SK-N-SH (cell line): Measurements from ENCODE around the gene ANO6. TPM values are rescaled to one million over a fixed set of nuclear protein-coding genes. Genes with fewer than 3 reads are reported as not detected.

Experiments
- CTCF ChIA-PET: fragments of 300-600, 350-600 bp; formaldehyde crosslinking; extraction: SDS; loops from one replicate; lab custom pipeline; 2021; lab: Yijun Ruan, JAX
- POLR2A ChIA-PET: fragments of 350-600 bp; sonication (Branson Sonifier 250); formaldehyde crosslinking; extraction: SDS; loops from one replicate; lab custom pipeline; 2020; ENCODE audit warnings: antibody characterized with exemption, inconsistent platforms; lab: Yijun Ruan, JAX
- DNase-seq: peaks from one replicate; pipeline ENCODE4 v3.0.0; 2012
- H2AFZ ChIP-seq: fragments of 200-600 bp; sonication (generic); 2 replicates; pipeline ENCODE4 v1.8.1; 2016; ENCODE audit warnings: antibody characterized with exemption, mild to moderate bottlenecking, low read depth
- H3F3A ChIP-seq: fragments of 200-600 bp; sonication (generic); replicated peaks from 2 replicates; pipeline ENCODE3; 2016; ENCODE audit warnings: antibody characterized with exemption, mild to moderate bottlenecking; ENCODE audit not compliant: insufficient read depth
- H3K27ac ChIP-seq, 2 experiments: fragments of 200-500 bp in 1 of 2; fragments of 200-600 bp in 1 of 2; sonication (Bioruptor generic) in 1 of 2; sonication (generic), shearing (Covaris generic) in 1 of 2; 2 replicates each; pipeline versions ENCODE4 v1.5.1 to v1.6.1; 2014 to 2016; ENCODE audit warnings: low read depth in 2 of 2, inconsistent platforms in 1 of 2, low read length in 1 of 2, mild to moderate bottlenecking in 1 of 2, mixed read lengths in 1 of 2
- H3K27me3 ChIP-seq: fragments of 200-600 bp; sonication (generic), shearing (Covaris generic); 2 replicates; pipeline ENCODE4 v1.6.1; 2016; ENCODE audit warnings: mixed run types; ENCODE audit not compliant: insufficient read depth
- H3K36me3 ChIP-seq, 2 experiments: fragments of 200-500 bp in 1 of 2; fragments of 200-600 bp in 1 of 2; sonication (Bioruptor generic) in 1 of 2; sonication (generic) in 1 of 2; replicated peaks in 1 of 2; 2 replicates each; pipeline versions ENCODE3 to v1.5.1; 2014 to 2016; ENCODE audit warnings: low read length in 1 of 2, mild to moderate bottlenecking in 1 of 2; ENCODE audit not compliant: insufficient read depth in 2 of 2, control insufficient read depth in 1 of 2
- H3K4me1 ChIP-seq, 2 experiments: fragments of 200-500 bp in 1 of 2; fragments of 200-600 bp in 1 of 2; sonication (Bioruptor generic) in 1 of 2; sonication (generic), shearing (Covaris generic) in 1 of 2; 2 replicates each; pipeline versions ENCODE4 v1.5.1 to v1.6.1; 2014 to 2016; ENCODE audit warnings: low read depth in 1 of 2, low read length in 1 of 2, mixed run types in 1 of 2; ENCODE audit not compliant: insufficient read depth in 2 of 2, control insufficient read depth in 1 of 2
- H3K4me2 ChIP-seq: fragments of 200-600 bp; sonication (generic), shearing (Covaris generic); 2 replicates; pipeline ENCODE4 v1.6.1; 2017; ENCODE audit warnings: mixed run types
- H3K4me3 ChIP-seq, 2 experiments: fragments of 200-500 bp in 1 of 2; fragments of 200-600 bp in 1 of 2; sonication (Bioruptor generic) in 1 of 2; sonication (generic), shearing (Covaris generic) in 1 of 2; 2 replicates each; pipeline versions ENCODE4 v1.5.1 to v1.8.1; 2014 to 2016; ENCODE audit warnings: low read depth in 2 of 2, inconsistent platforms in 1 of 2, low read length in 1 of 2, mild to moderate bottlenecking in 1 of 2, mixed read lengths in 1 of 2, moderate library complexity in 1 of 2
- H3K79me2 ChIP-seq: fragments of 200-600 bp; sonication (generic); 2 replicates; pipeline ENCODE4 v1.8.1; 2017; ENCODE audit warnings: mild to moderate bottlenecking; ENCODE audit not compliant: insufficient read depth
- H3K9ac ChIP-seq: fragments of 200-600 bp; sonication (generic); 2 replicates; pipeline ENCODE4 v1.6.1; 2017; ENCODE audit warnings: mixed run types
- H3K9me2 ChIP-seq: fragments of 200-600 bp; sonication (generic); 2 replicates; pipeline ENCODE4 v1.6.1; 2017; ENCODE audit warnings: mixed run types
- H3K9me3 ChIP-seq: fragments of 200-600 bp; sonication (generic); 2 replicates; pipeline ENCODE4 v1.6.1; 2017; ENCODE audit warnings: mixed run types, mild to moderate bottlenecking, moderate library complexity
- H4K20me1 ChIP-seq: fragments of 200-600 bp; sonication (generic); 2 replicates; pipeline ENCODE4 v1.6.1; 2017; ENCODE audit warnings: mild to moderate bottlenecking, mixed run types; ENCODE audit not compliant: insufficient read depth
- EP300 ChIP-seq, 2 experiments: IDR thresholded peaks; 2 replicates each; pipeline versions ENCODE4 v1.4.0 to v1.6.1; 2012; ENCODE audit warnings: borderline replicate concordance in 1 of 2, low read depth in 1 of 2, low read length in 1 of 2
- EZH2phosphoT487 ChIP-seq: fragments of 200-600 bp; sonication (generic); IDR thresholded peaks from 2 replicates; pipeline ENCODE4 v1.6.1; 2017; ENCODE audit warnings: low read depth, mixed run types, mild to moderate bottlenecking, antibody characterized with exemption, moderate library complexity, borderline replicate concordance
- FOSL2 ChIP-seq: IDR thresholded peaks from 2 replicates; pipeline ENCODE4 v1.4.0; 2012; ENCODE audit warnings: low read depth, mild to moderate bottlenecking, moderate library complexity, borderline replicate concordance
- GABPA ChIP-seq: IDR thresholded peaks from 2 replicates; pipeline ENCODE4 v1.4.0; 2012; ENCODE audit warnings: low read depth, mild to moderate bottlenecking
- MAX ChIP-seq: IDR thresholded peaks from 2 replicates; pipeline ENCODE4 v1.4.0; 2012; ENCODE audit warnings: low read depth
- PBX3 ChIP-seq: IDR thresholded peaks from 2 replicates; pipeline ENCODE4; 2012
- RCOR1 ChIP-seq: fragments of 150-350 bp; IDR thresholded peaks from 2 replicates; pipeline ENCODE4 v1.6.1; 2017; ENCODE audit warnings: antibody characterized with exemption, low read length
- USF2 ChIP-seq: fragments of 150-350 bp; IDR thresholded peaks from 2 replicates; pipeline ENCODE4 v1.6.1; 2017; ENCODE audit warnings: antibody characterized with exemption, low read length, low read depth, borderline replicate concordance
- WGBS: methylation state at CpG from one replicate; pipeline ENCODE4 v1.1.6; 2017; ENCODE audit warnings: low lambda C conversion rate; 5-methylcytosine and 5-hydroxymethylcytosine counted together
- polyA plus RNA-seq, 3 experiments: library from polyadenylated mRNA; depleted of rRNA; stranded (reverse); fragments of >200 nt; gene quantifications; 2 replicates each; pipeline ENCODE4 v1.2.3, GENCODE V29; 2012
- small RNA-seq, 7 experiments: library from RNA; depleted of rRNA; stranded (forward); fragments of <200 nt; gene quantifications; one replicate each; pipeline ENCODE3, GENCODE V24; 2012
- TF ChIP-seq, protein P1 (sequence below): IDR thresholded peaks from 2 replicates; pipeline ENCODE4 v1.6.1; 2012; ENCODE audit warnings: mild to moderate bottlenecking, low read depth, low read length, moderate library complexity

ANO6 gene
- polyA plus RNA-seq, 1 of the 3 experiments (the other 2 are of a cell fraction), result 20.1 TPM

DNA sequence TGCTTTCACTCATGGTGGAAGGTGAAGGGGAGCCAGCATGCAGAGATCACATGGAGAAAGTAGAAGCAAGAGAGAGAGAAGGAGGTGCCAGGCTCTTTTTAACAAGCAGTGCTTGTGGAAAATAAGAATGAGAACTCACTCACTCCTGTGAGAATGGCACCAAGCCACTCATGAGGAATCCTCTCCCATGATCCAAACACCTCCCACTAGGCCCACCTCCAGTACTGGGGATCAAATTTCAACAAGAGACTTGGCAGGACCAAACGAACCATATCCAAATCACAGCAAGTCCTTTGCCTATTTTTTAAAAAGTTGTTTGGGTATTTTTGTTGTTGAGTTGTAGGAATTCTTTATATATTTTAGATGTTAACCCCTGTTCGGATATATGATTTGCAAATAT lies 267.7 kb downstream of the ANO6 start:
- no peak for DNase-seq
- no peak overlapping the region for H3K4me3 ChIP-seq
- POLR2A ChIA-PET, result no interaction called here
- no peak overlapping the region for H3K27ac ChIP-seq
- no peaks in the 10 kb centered on the region for H4K20me1 ChIP-seq
- no peaks in the 10 kb centered on the region for H3K4me1 ChIP-seq
- no peaks in the 10 kb centered on the region; the same call in 1 of the 2 replicates for H3K9me3 ChIP-seq
- CTCF ChIA-PET, result no interaction called here
- H3K9ac ChIP-seq, result no peak overlapping the region
- no peak overlapping the region for H2AFZ ChIP-seq
- no peaks in the 10 kb centered on the region for H3F3A ChIP-seq
- H3K4me2 ChIP-seq, result no peak overlapping the region
- H3K9me2 ChIP-seq, result no peaks in the 10 kb centered on the region
- H3K79me2 ChIP-seq, result no peaks in the 10 kb centered on the region
- no peaks in the 10 kb centered on the region for H3K27me3 ChIP-seq
- no peaks in the 10 kb centered on the region for H3K36me3 ChIP-seq
- no peak for TF ChIP-seq EP300 (IDR thresholded peaks at IDR 0.05; ENCODE audit: borderline replicate concordance in 1 of 2, low read depth in 1 of 2, low read length in 1 of 2)
- TF ChIP-seq, protein P1, sequence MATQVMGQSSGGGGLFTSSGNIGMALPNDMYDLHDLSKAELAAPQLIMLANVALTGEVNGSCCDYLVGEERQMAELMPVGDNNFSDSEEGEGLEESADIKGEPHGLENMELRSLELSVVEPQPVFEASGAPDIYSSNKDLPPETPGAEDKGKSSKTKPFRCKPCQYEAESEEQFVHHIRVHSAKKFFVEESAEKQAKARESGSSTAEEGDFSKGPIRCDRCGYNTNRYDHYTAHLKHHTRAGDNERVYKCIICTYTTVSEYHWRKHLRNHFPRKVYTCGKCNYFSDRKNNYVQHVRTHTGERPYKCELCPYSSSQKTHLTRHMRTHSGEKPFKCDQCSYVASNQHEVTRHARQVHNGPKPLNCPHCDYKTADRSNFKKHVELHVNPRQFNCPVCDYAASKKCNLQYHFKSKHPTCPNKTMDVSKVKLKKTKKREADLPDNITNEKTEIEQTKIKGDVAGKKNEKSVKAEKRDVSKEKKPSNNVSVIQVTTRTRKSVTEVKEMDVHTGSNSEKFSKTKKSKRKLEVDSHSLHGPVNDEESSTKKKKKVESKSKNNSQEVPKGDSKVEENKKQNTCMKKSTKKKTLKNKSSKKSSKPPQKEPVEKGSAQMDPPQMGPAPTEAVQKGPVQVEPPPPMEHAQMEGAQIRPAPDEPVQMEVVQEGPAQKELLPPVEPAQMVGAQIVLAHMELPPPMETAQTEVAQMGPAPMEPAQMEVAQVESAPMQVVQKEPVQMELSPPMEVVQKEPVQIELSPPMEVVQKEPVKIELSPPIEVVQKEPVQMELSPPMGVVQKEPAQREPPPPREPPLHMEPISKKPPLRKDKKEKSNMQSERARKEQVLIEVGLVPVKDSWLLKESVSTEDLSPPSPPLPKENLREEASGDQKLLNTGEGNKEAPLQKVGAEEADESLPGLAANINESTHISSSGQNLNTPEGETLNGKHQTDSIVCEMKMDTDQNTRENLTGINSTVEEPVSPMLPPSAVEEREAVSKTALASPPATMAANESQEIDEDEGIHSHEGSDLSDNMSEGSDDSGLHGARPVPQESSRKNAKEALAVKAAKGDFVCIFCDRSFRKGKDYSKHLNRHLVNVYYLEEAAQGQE, result no peak
- no peak for TF ChIP-seq RCOR1
- TF ChIP-seq FOSL2, result no peak
- TF ChIP-seq GABPA, result no peak
- no peak for TF ChIP-seq MAX
- TF ChIP-seq PBX3, result no peak
- TF ChIP-seq EZH2phosphoT487, result no peak
- TF ChIP-seq USF2, result no peak
- 43% methylated on average over 2 of the region's 2 CpGs for WGBS

Small RNA genes within 50 kb of the gene (small RNA-seq; reads per million reads assigned to genes)
- gene AC009248.2, result 0 reads per million in 7 experiments

Other genes starting within 250 kb of the ANO6 start
- not detected in 2 replicates for gene DBX2, start 165.0 kb upstream of the ANO6 start, polyA plus RNA-seq (2012; rRNA removed)